GM12874 (cell line): ENCODE data around the gene FKBP14.

Experiments
- CTCF ChIP-seq: IDR thresholded peaks from 2 replicates; pipeline ENCODE4 v1.5.1; 2011; ENCODE audit warnings: low read depth, mild to moderate bottlenecking, control low read depth, low read length, moderate library complexity; ENCODE audit not compliant: insufficient read depth

FKBP14 gene

GRCh38 chr7:29969738-29970137 lies 56.8 kb downstream of the FKBP14 start:
- no peak for TF ChIP-seq CTCF

GRCh38 chr7:29968683-29969395 lies 57.7 kb downstream of the FKBP14 start:
- TF ChIP-seq CTCF = no peak

GRCh38 chr7:29965030-29965429 lies 61.5 kb downstream of the FKBP14 start:
- TF ChIP-seq CTCF = no peak

GRCh38 chr7:29962035-29962434 lies 64.5 kb downstream of the FKBP14 start:
- TF ChIP-seq CTCF = no peak
